GM12878 (cell line): ENCODE data around the gene YES1. TPM values are rescaled to one million over a fixed set of nuclear protein-coding genes. Genes with fewer than 3 reads are reported as not detected.

ENCODE experiments used
- ATAC-seq: fragments of 200-7000 bp; cut with Tn5 transposase; 3 replicates; pipeline ENCODE4 v1.9.1; 2020; ENCODE audit warnings: mild to moderate bottlenecking, moderate library complexity
- BruUV-seq: library from RNA; stranded (reverse); fragments of 400-500 nt; replicated peaks from 2 replicates; lab custom pipeline; 2021; lab: Mats Ljungman, UMichigan
- CTCF ChIA-PET: fragments of 300-600 bp; sonication (Branson Sonifier 250); formaldehyde crosslinking; extraction: SDS; loops from one replicate; lab custom pipeline; 2021; ENCODE audit warnings: inconsistent platforms; lab: Yijun Ruan, JAX
- POLR2A ChIA-PET: fragments of 350-600 bp; formaldehyde crosslinking; extraction: SDS; loops from one replicate; lab custom pipeline; 2021; ENCODE audit warnings: inconsistent platforms; lab: Charles Lee
- RAD21 ChIA-PET: fragments of 300-600 bp; sonication (Branson Sonifier 250); formaldehyde crosslinking; loops from one replicate; lab custom pipeline; 2023; ENCODE audit warnings: antibody characterized with exemption; ENCODE audit not compliant: unreplicated experiment; lab: Charles Lee
- SMC1A ChIA-PET: fragments of 300-600 bp; sonication (Branson Sonifier 250); formaldehyde crosslinking; loops from one replicate; lab custom pipeline; 2023; ENCODE audit not compliant: unreplicated experiment, uncharacterized antibody; lab: Charles Lee
- DNase-seq: peaks from one replicate; pipeline ENCODE4 v3.0.0-alpha.2; 2011; ENCODE audit warnings: low read depth, low spot score
- FAIRE-seq: peaks from 3 replicates; lab custom pipeline; 2011; peaks lifted over from hg19 to GRCh38; lab: Jason Lieb, UNC
- H2AFZ ChIP-seq: 2 replicates; pipeline ENCODE4 v1.6.0; 2011; ENCODE audit warnings: low read depth, low read length, control low read depth; ENCODE audit not compliant: control insufficient read depth
- H3K27ac ChIP-seq: 2 replicates; pipeline ENCODE4 v1.5.1; 2011; ENCODE audit warnings: control low read depth; ENCODE audit not compliant: control insufficient read depth, insufficient read depth
- H3K27me3 ChIP-seq, 2 experiments: replicated peaks in 1 of 2; 2 replicates each; pipeline versions ENCODE4 v1.6.0 to v1.6.1; 2011; ENCODE audit warnings: low read length in 1 of 2; ENCODE audit not compliant: control insufficient read depth in 2 of 2, insufficient read depth in 2 of 2
- H3K36me3 ChIP-seq, 2 experiments: 2 replicates each; pipeline ENCODE4 v1.5.1; 2011; ENCODE audit warnings: low read length in 1 of 2; ENCODE audit not compliant: control insufficient read depth in 2 of 2, insufficient read depth in 2 of 2
- H3K4me1 ChIP-seq: 2 replicates; pipeline ENCODE4 v1.6.1; 2011; ENCODE audit warnings: mild to moderate bottlenecking, low read length, moderate library complexity, mixed read lengths; ENCODE audit not compliant: control insufficient read depth, insufficient read depth
- H3K4me2 ChIP-seq: 2 replicates; pipeline ENCODE4 v1.6.0; 2011; ENCODE audit warnings: control low read depth; ENCODE audit not compliant: control insufficient read depth, insufficient read depth
- H3K4me3 ChIP-seq: fragments of 200-600 bp; sonication (generic); 2 replicates; pipeline ENCODE4 v1.5.1; 2016
- H3K79me2 ChIP-seq: 2 replicates; pipeline ENCODE4 v1.6.0; 2011; ENCODE audit warnings: low read length; ENCODE audit not compliant: control insufficient read depth, insufficient read depth
- H3K9ac ChIP-seq: 2 replicates; pipeline ENCODE4 v1.8.0; 2011; ENCODE audit warnings: low read length, control low read depth, mixed read lengths; ENCODE audit not compliant: control insufficient read depth, insufficient read depth
- H3K9me3 ChIP-seq: replicated peaks from 3 replicates; pipeline ENCODE4 v1.5.1; 2011; ENCODE audit warnings: mild to moderate bottlenecking, low read length; ENCODE audit not compliant: control insufficient read depth, insufficient read depth
- H4K20me1 ChIP-seq: 2 replicates; pipeline ENCODE4 v1.6.0; 2011; ENCODE audit not compliant: control insufficient read depth, insufficient read depth
- ATF7 ChIP-seq: fragments of 450-650 bp; IDR thresholded peaks from 2 replicates; pipeline ENCODE4 v1.6.1; 2016; ENCODE audit warnings: low read depth, mild to moderate bottlenecking
- CBFB ChIP-seq: IDR thresholded peaks from 2 replicates; pipeline ENCODE4 v1.6.1; 2016; ENCODE audit warnings: antibody characterized with exemption, low read depth
- CREB1 ChIP-seq: IDR thresholded peaks from 2 replicates; pipeline ENCODE4 v1.6.1; 2012; ENCODE audit warnings: low read depth, mild to moderate bottlenecking, inconsistent platforms
- ESRRA ChIP-seq: IDR thresholded peaks from 2 replicates; pipeline ENCODE4 v1.6.1; 2012; ENCODE audit warnings: mild to moderate bottlenecking, low read length, improper control_type of control experiment
- GATAD2B ChIP-seq: fragments of 450-650 bp; conservative IDR thresholded peaks from 2 replicates; pipeline ENCODE4 v1.6.1; 2017; ENCODE audit warnings: low read depth, mild to moderate bottlenecking, moderate library complexity
- MYC ChIP-seq: IDR thresholded peaks from 2 replicates; pipeline ENCODE4 v1.6.1; 2011; ENCODE audit warnings: mild to moderate bottlenecking, low read length, moderate library complexity, inconsistent platforms; ENCODE audit not compliant: insufficient read depth, insufficient replicate concordance, insufficient read length, severe bottlenecking
- NFYB ChIP-seq: IDR thresholded peaks from 2 replicates; pipeline ENCODE4 v1.6.1; 2011; ENCODE audit warnings: low read depth, mild to moderate bottlenecking, low read length, improper control_type of control experiment, moderate library complexity; ENCODE audit not compliant: insufficient read depth
- NKRF ChIP-seq: fragments of 450-650 bp; conservative IDR thresholded peaks from 2 replicates; pipeline ENCODE4 v1.6.1; 2017; ENCODE audit warnings: mild to moderate bottlenecking, moderate library complexity
- PML ChIP-seq: IDR thresholded peaks from 2 replicates; pipeline ENCODE4 v1.6.1; 2012; ENCODE audit warnings: low read length, inconsistent platforms
- USF2 ChIP-seq: IDR thresholded peaks from 2 replicates; pipeline ENCODE4 v1.6.1; 2011; ENCODE audit warnings: low read depth, low read length, improper control_type of control experiment, borderline replicate concordance
- ZBTB33 ChIP-seq: fragments of 450-650 bp; IDR thresholded peaks from 2 replicates; pipeline ENCODE4 v1.6.1; 2017; ENCODE audit warnings: mild to moderate bottlenecking
- ZNF217 ChIP-seq: fragments of 450-650 bp; IDR thresholded peaks from 2 replicates; pipeline ENCODE4 v1.6.1; 2017; ENCODE audit warnings: antibody characterized with exemption, mild to moderate bottlenecking
- ZNF592 ChIP-seq: fragments of 450-650 bp; IDR thresholded peaks from 2 replicates; pipeline ENCODE4 v1.6.1; 2017; ENCODE audit warnings: mild to moderate bottlenecking, moderate library complexity
- WGBS: methylation state at CpG from one replicate; pipeline ENCODE4 v1.1.6; 2016; ENCODE audit warnings: low lambda C conversion rate; ENCODE audit not compliant: insufficient replicate concordance, insufficient coverage; ENCODE audit errors: missing lambda C conversion rate; 5-methylcytosine and 5-hydroxymethylcytosine counted together
- in situ Hi-C: fragments of 300-500 bp; cut with MboI; formaldehyde crosslinking; loops from 9 replicates; pipeline ENCODE4 v1.14.3; 2018; ENCODE audit warnings: mixed read lengths
- intact Hi-C: fragments of 100-400 bp; cut with micrococcal nuclease; formaldehyde crosslinking; loops from one replicate; pipeline ENCODE4 v1.14.2; 2022; ENCODE audit not compliant: unreplicated experiment
- polyA plus RNA-seq, 11 experiments: library from polyadenylated mRNA; depleted of rRNA in 4 of 11; unstranded in 6 of 11; stranded (reverse) in 5 of 11; fragments of >200 nt; fragmentation: Nextera tagmentation in 4 of 11; fragmentation: Illumina TruSeq in 1 of 11; extraction: Ambion mirVana in 4 of 11; extraction: Trizol in 1 of 11; gene quantifications; 1 replicate in 1 of 11; 2 replicates in 10 of 11; pipeline versions ENCODE4 v1.2.1 to v1.2.3, GENCODE V29; 2011 to 2016; ENCODE audit warnings: inconsistent platforms in 2 of 11, missing spikeins in 2 of 11, low read depth in 1 of 11
- total RNA-seq, 4 experiments: library from RNA; depleted of rRNA in 3 of 4; stranded (reverse); fragments of >200 nt in 3 of 4; fragmentation: Illumina TruSeq in 1 of 4; extraction: Trizol in 1 of 4; gene quantifications; 2 replicates each; pipeline versions ENCODE4 v1.2.1 to v1.2.3, GENCODE V29; 2013 to 2021

YES1 gene
- total and polyA plus RNA-seq, 10 of the 15 experiments (the other 5 are each of a cell fraction or from before 2014, with no cell fraction given), result 2.3 to 7.9 (median 5.8) TPM

DNA sequence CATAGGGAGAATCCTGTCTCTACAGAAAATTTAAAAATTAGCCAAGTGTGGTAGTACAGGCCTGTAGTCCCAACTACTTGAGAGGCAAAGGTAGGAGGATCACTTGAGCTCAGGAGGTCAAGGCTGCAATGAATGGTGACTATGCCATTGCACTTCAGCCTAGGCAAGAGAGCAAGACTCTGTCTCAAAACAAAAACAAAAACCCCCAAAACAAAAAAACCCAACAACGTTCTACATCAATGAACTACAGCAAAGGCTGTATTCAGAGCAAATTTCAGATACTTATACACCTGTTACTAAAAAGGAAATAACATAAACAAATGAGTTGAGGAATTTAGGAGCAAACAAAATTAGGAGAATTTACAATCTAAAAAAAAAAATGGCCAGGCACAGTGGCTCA lies 22.6 kb downstream of the YES1 start:
- no peak overlapping the region for H3K9ac ChIP-seq
- ChIA-PET SMC1A (interaction anchor here (0.9 to 1.3 kb wide), 2 partner anchors 9 to 21 kb away, joined by 4 read pairs; no protein-coding TSS in a partner anchor), POLR2A (no interaction called here), RAD21 (interaction anchor here (1.0 kb wide), 1 partner anchor 49 kb away, joined by 3 read pairs; no protein-coding TSS in a partner anchor), CTCF (interaction anchor here (0.6 to 1.7 kb wide), 3 partner anchors 10 to 1143 kb away, joined by 3 to 4 read pairs (median 3); no protein-coding TSS in a partner anchor)
- FAIRE-seq (no peak), ATAC-seq (peak; percentile 56), DNase-seq (no peak)
- no peak overlapping the region for H3K4me3 ChIP-seq
- BruUV-seq, result no TSS peak
- in situ Hi-C loops, result no loop called here
- peaks cover 25% of the 10 kb centered on the region for H3K79me2 ChIP-seq
- H3K27ac ChIP-seq, result no peak overlapping the region
- H3K36me3 ChIP-seq, result no peaks in the 10 kb centered on the region
- no peak overlapping the region for H2AFZ ChIP-seq
- WGBS, result 0% methylated on average over 1 of the region's 1 CpG
- H4K20me1 ChIP-seq, result no peaks in the 10 kb centered on the region
- peaks cover under 1% of the 10 kb centered on the region; the same call in 1 of the 3 replicates for H3K9me3 ChIP-seq
- H3K27me3 ChIP-seq, result no peaks in the 10 kb centered on the region
- H3K4me1 ChIP-seq, result peaks cover 11% of the 10 kb centered on the region
- intact Hi-C loops, result no loop called here
- no peak overlapping the region for H3K4me2 ChIP-seq
- TF ChIP-seq MYC (no peak), NFYB (no peak), ESRRA (no peak), CBFB (no peak), USF2 (no peak), ZNF592 (no peak), ATF7 (no peak), NKRF (no peak), PML (no peak), ZBTB33 (no peak), GATAD2B (no peak), CREB1 (no peak), ZNF217 (no peak)
